Myocyte (in vitro differentiated cells): ENCODE measurements around the gene DHCR24. TPM values are rescaled to one million over a fixed set of nuclear protein-coding genes. Genes with fewer than 3 reads are reported as not detected.
"Not testable (repeated sequence)": the region's sequence is repeated elsewhere in the genome, so short reads cannot be mapped to it uniquely, and the experiment has no call there.

Experiments
- DNase-seq: peaks from one replicate; pipeline ENCODE4 v3.0.0-alpha.2; 2012; ENCODE audit warnings: low read depth
- polyA plus RNA-seq: library from polyadenylated mRNA; unstranded; fragments of >200 nt; gene quantifications from one replicate; pipeline ENCODE4 v1.2.1, GENCODE V29; 2012; ENCODE audit warnings: missing spikeins
- total RNA-seq: library from RNA; depleted of rRNA; stranded (reverse); fragments of >200 nt; gene quantifications from 2 replicates; pipeline ENCODE4 v1.2.3, GENCODE V29; 2014

Gene DHCR24
- total RNA-seq: 39.2 and 44.5 TPM in 2 replicates
- polyA plus RNA-seq: 80.0 TPM

GRCh38 chr1:54886724-54887664 lies at the start of gene DHCR24:
Gene DHCR24 (minus strand): TSS chr1:54887195. CDS start chr1:54887119, 76 bp downstream.
- DNase-seq: peak; percentile 87

GRCh38 chr1:54936791-54937190 lies 49.8 kb upstream of the DHCR24 start:
- DNase-seq: no peak

- DNase-seq: peak; percentile 60
These were observed 47.9 kb upstream of the DHCR24 start for GRCh38 chr1:54934869-54935268.

- not testable (repeated sequence) for DNase-seq
These were observed 47.1 kb upstream of the DHCR24 start for GRCh38 chr1:54934081-54934480.

- no peak for DNase-seq
These were observed 44.4 kb upstream of the DHCR24 start for GRCh38 chr1:54931275-54931840.

GRCh38 chr1:54929700-54930099 lies 42.7 kb upstream of the DHCR24 start:
- peak; percentile 30 for DNase-seq

- peak; percentile 49 for DNase-seq
These were observed 41.3 kb upstream of the DHCR24 start for GRCh38 chr1:54928327-54928726.

- peak; percentile 72 for DNase-seq
These were observed 40.7 kb upstream of the DHCR24 start for GRCh38 chr1:54927472-54928240.

- DNase-seq: no peak
These were observed 40.0 kb upstream of the DHCR24 start for GRCh38 chr1:54926970-54927369.

- no peak for DNase-seq
These were observed 36.0 kb upstream of the DHCR24 start for GRCh38 chr1:54922921-54923421.

- DNase-seq: no peak
These were observed 35.2 kb upstream of the DHCR24 start for GRCh38 chr1:54922040-54922761.

- no peak for DNase-seq
These were observed 32.7 kb upstream of the DHCR24 start for GRCh38 chr1:54919367-54920359.

- DNase-seq: not testable (repeated sequence)
These were observed 24.1 kb upstream of the DHCR24 start for GRCh38 chr1:54911076-54911475.

- no peak for DNase-seq
These were observed 19.6 kb upstream of the DHCR24 start for GRCh38 chr1:54906586-54906985.

GRCh38 chr1:54904476-54905048 lies 17.6 kb upstream of the DHCR24 start:
- DNase-seq: no peak

- DNase-seq: no peak
These were observed 7.3 kb upstream of the DHCR24 start for GRCh38 chr1:54894271-54894670.

- DNase-seq: no peak
These were observed 5.6 kb upstream of the DHCR24 start for GRCh38 chr1:54892586-54892985.

GRCh38 chr1:54889132-54889725 lies 2.2 kb upstream of the DHCR24 start:
- no peak for DNase-seq
